GM23248 (cell line): ENCODE results near the gene CCDC157. TPM values are rescaled to one million over a fixed set of nuclear protein-coding genes. Genes with fewer than 3 reads are reported as not detected.

Experiments used
- DNase-seq: peaks from one replicate; pipeline ENCODE4 v3.0.0-alpha.2; 2015
- H2AFZ ChIP-seq: fragments of 200-600 bp; sonication (generic); 2 replicates; pipeline ENCODE4 v1.6.1; 2016; ENCODE audit warnings: antibody characterized with exemption
- H3F3A ChIP-seq: fragments of 200-600 bp; sonication (generic); 2 replicates; pipeline ENCODE4 v1.6.1; 2016; ENCODE audit warnings: mild to moderate bottlenecking, antibody characterized with exemption, mixed run types; ENCODE audit not compliant: insufficient read depth
- H3K27ac ChIP-seq: fragments of 200-600 bp; sonication (generic); 2 replicates; pipeline ENCODE4 v1.5.1; 2016; ENCODE audit warnings: mild to moderate bottlenecking
- H3K27me3 ChIP-seq: fragments of 200-600 bp; sonication (generic); replicated peaks from 2 replicates; pipeline ENCODE4 v1.6.1; 2016; ENCODE audit warnings: mild to moderate bottlenecking; ENCODE audit not compliant: insufficient read depth
- H3K36me3 ChIP-seq: fragments of 200-600 bp; sonication (generic); 2 replicates; pipeline ENCODE4 v1.6.1; 2016; ENCODE audit warnings: low read depth, mild to moderate bottlenecking
- H3K4me1 ChIP-seq: fragments of 200-600 bp; sonication (generic); 2 replicates; pipeline ENCODE4 v1.6.1; 2016; ENCODE audit warnings: mild to moderate bottlenecking; ENCODE audit not compliant: insufficient read depth
- H3K4me2 ChIP-seq: fragments of 200-600 bp; sonication (generic); one replicate; pipeline ENCODE4 v1.6.1; 2016; ENCODE audit warnings: mild to moderate bottlenecking; ENCODE audit not compliant: unreplicated experiment
- H3K4me3 ChIP-seq: fragments of 200-600 bp; sonication (generic); 2 replicates; pipeline ENCODE4 v1.5.1; 2016; ENCODE audit warnings: mild to moderate bottlenecking
- H3K79me2 ChIP-seq: fragments of 200-600 bp; sonication (generic); 2 replicates; pipeline ENCODE4 v1.6.1; 2016; ENCODE audit warnings: mild to moderate bottlenecking; ENCODE audit not compliant: insufficient read depth
- H3K9ac ChIP-seq: fragments of 200-600 bp; sonication (generic); 2 replicates; pipeline ENCODE4 v1.6.1; 2016; ENCODE audit warnings: mild to moderate bottlenecking
- H3K9me2 ChIP-seq: fragments of 200-600 bp; sonication (generic); 2 replicates; pipeline ENCODE4 v1.6.1; 2016; ENCODE audit warnings: mixed run types, mild to moderate bottlenecking, moderate library complexity; ENCODE audit not compliant: insufficient read depth
- H3K9me3 ChIP-seq: fragments of 200-600 bp; sonication (generic); one replicate; pipeline ENCODE4 v1.6.1; 2017; ENCODE audit warnings: low read depth
- H4K20me1 ChIP-seq: fragments of 200-600 bp; sonication (generic); 2 replicates; pipeline ENCODE4 v1.6.0; 2016; ENCODE audit not compliant: insufficient read depth
- EZH2 ChIP-seq: fragments of 200-600 bp; sonication (generic); IDR thresholded peaks from 2 replicates; pipeline ENCODE4 v1.6.1; 2018; ENCODE audit warnings: antibody characterized with exemption, mild to moderate bottlenecking; ENCODE audit not compliant: insufficient read depth, poor library complexity, severe bottlenecking
- EZH2phosphoT487 ChIP-seq: fragments of 200-600 bp; sonication (generic); IDR thresholded peaks from 2 replicates; pipeline ENCODE4 v1.6.1; 2018; ENCODE audit warnings: antibody characterized with exemption, moderate library complexity, mild to moderate bottlenecking, low read depth; ENCODE audit not compliant: insufficient read depth
- WGBS, 2 experiments: methylation state at CpG; one replicate each; pipeline ENCODE4 v1.1.6; 2015 to 2017; ENCODE audit warnings: low lambda C conversion rate in 2 of 2, low coverage in 1 of 2; ENCODE audit errors: missing lambda C conversion rate in 2 of 2; 5-methylcytosine and 5-hydroxymethylcytosine counted together
- in situ Hi-C: fragments of 300-500 bp; cut with MboI; formaldehyde crosslinking; loops from 2 replicates; pipeline ENCODE4 v1.15.0; 2020
- polyA plus RNA-seq: library from polyadenylated mRNA; unstranded; fragments of >200 nt; fragmentation: Nextera tagmentation; extraction: Ambion mirVana; gene quantifications from 2 replicates; pipeline ENCODE4 v1.2.1, GENCODE V29; 2016
- total RNA-seq: library from RNA; depleted of rRNA; stranded (reverse); fragments of >200 nt; shearing (Covaris generic); gene quantifications from 2 replicates; pipeline ENCODE4 v1.2.3, GENCODE V29; 2014; rRNA removed

Gene CCDC157
- 5.0 and 9.2 TPM in 2 replicates for total RNA-seq
- 2.5 and 2.7 TPM in 2 replicates for polyA plus RNA-seq

- DNase-seq: peak; percentile 98
- H3K9me3 ChIP-seq: no peaks in the 10 kb centered on the region
- peak within 1 kb of the TSS; percentile 99 for H3K4me2 ChIP-seq
- peaks cover 17% of the 10 kb centered on the region; the same call in 1 of the 2 replicates for H3K4me1 ChIP-seq
- H4K20me1 ChIP-seq: no peaks in the 10 kb centered on the region
- H3K9ac ChIP-seq: peak within 1 kb of the TSS; percentile 90
- peaks cover 11% of the 10 kb centered on the region for H3K36me3 ChIP-seq
- in situ Hi-C loops: no loop called here
- H3K79me2 ChIP-seq: peaks cover 49% of the 10 kb centered on the region
- H3K4me3 ChIP-seq: peak within 1 kb of the TSS; percentile 85
- H3K27ac ChIP-seq: peak within 1 kb of the TSS; percentile 82
- WGBS, 2 experiments: 1% methylated on average over 46 to 59 of the region's 91 CpGs
- H3K27me3 ChIP-seq: no peaks in the 10 kb centered on the region
- H3K9me2 ChIP-seq: no peaks in the 10 kb centered on the region
- H2AFZ ChIP-seq: peak within 1 kb of the TSS; percentile 96
- no peaks in the 10 kb centered on the region for H3F3A ChIP-seq
- TF ChIP-seq EZH2: no peak
- no peak for TF ChIP-seq EZH2phosphoT487
These were observed at the start of gene CCDC157, which contains the start of gene SF3A1 for GRCh38 chr22:30356449-30357235. CCDC157 (plus strand) TSS chr22:30357007; CDS start chr22:30366001, 8,994 bp downstream. SF3A1 (minus strand) TSS chr22:30356894; CDS start chr22:30356792, 102 bp downstream.

DNA sequence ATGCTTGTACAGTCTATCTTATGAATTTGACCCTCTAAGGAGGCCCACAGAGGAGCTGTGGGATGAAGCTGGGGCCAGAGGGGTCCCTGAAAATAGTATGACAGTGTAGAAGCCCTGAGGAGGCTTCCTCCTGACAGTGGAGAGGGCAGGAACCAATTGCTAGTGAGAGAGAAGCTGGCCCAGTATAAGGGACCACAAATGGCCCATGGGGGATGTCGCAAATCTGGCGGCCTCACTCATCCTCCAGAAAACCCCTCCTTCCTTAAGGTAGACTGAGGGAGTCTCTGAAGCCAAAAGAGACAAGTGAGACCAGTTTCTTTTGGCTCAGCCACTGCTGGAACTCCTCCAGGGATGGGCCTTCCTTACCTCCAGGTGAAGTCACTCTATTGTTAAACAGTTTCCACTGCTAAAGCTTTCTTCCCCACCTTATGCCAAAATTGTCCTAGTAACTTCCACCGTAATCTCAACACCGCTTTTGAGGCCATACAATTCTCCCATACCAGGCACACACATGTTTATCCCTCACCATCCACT, 49.7 kb upstream of the CCDC157 start:
- peaks cover 12% of the 10 kb centered on the region; the same call in 1 of the 2 replicates for H4K20me1 ChIP-seq

GRCh38 chr22:30308093-30308492, 48.7 kb upstream of the CCDC157 start:
- Histone ChIP-seq H3K9me2 (no peaks in the 10 kb centered on the region), H4K20me1 (peaks cover 17% of the 10 kb centered on the region), H3K9ac (no peak overlapping the region), H3F3A (peaks cover 37% of the 10 kb centered on the region), H3K27me3 (no peaks in the 10 kb centered on the region), H3K27ac (no peak overlapping the region), H3K79me2 (peaks cover 84% of the 10 kb centered on the region), H3K36me3 (no peaks in the 10 kb centered on the region), H3K4me1 (peaks cover 61% of the 10 kb centered on the region), H3K9me3 (no peaks in the 10 kb centered on the region), H3K4me3 (no peak overlapping the region), H2AFZ (no peak overlapping the region), H3K4me2 (no peak overlapping the region)
- TF ChIP-seq EZH2phosphoT487: no peak
- TF ChIP-seq EZH2: no peak
- no peak for DNase-seq
- in situ Hi-C loops: no loop called here
- whole genome bisulfite sequencing, 2 experiments: 68 to 78% methylated on average over 2 of the region's 2 CpGs

More for the DNA sequence above, 49.7 kb upstream of the CCDC157 start:
- Histone ChIP-seq H3K27me3 (no peaks in the 10 kb centered on the region), H3K9me3 (no peaks in the 10 kb centered on the region), H3K36me3 (no peaks in the 10 kb centered on the region), H3K9ac (no peak overlapping the region), H3K79me2 (peaks cover 80% of the 10 kb centered on the region), H3K4me1 (peaks cover 61% of the 10 kb centered on the region), H3K4me2 (no peak overlapping the region), H3F3A (peaks cover 27% of the 10 kb centered on the region), H2AFZ (no peak overlapping the region), H3K9me2 (no peaks in the 10 kb centered on the region), H3K27ac (no peak overlapping the region), H3K4me3 (no peak overlapping the region)
- WGBS, 2 experiments: 99 to 100% methylated on average over 4 of the region's 4 CpGs
- DNase-seq: no peak
- TF ChIP-seq EZH2: no peak
- no peak for TF ChIP-seq EZH2phosphoT487
- in situ Hi-C loops: no loop called here

GRCh38 chr22:30308518-30309230, 48.1 kb upstream of the CCDC157 start:
- Histone ChIP-seq H3K4me3 (no peak overlapping the region), H4K20me1 (peaks cover 17% of the 10 kb centered on the region), H3K27ac (no peak overlapping the region), H3K9ac (no peak overlapping the region), H3K4me2 (no peak overlapping the region), H3K9me2 (no peaks in the 10 kb centered on the region), H3K79me2 (peaks cover 81% of the 10 kb centered on the region), H2AFZ (no peak overlapping the region), H3F3A (peaks cover 37% of the 10 kb centered on the region), H3K4me1 (peaks cover 61% of the 10 kb centered on the region), H3K27me3 (no peaks in the 10 kb centered on the region), H3K36me3 (no peaks in the 10 kb centered on the region), H3K9me3 (no peaks in the 10 kb centered on the region)
- in situ Hi-C loops: no loop called here
- 50 to 56% methylated on average over 5 of the region's 5 CpGs for WGBS, 2 experiments
- peak; percentile 63 for DNase-seq
- TF ChIP-seq EZH2 (no peak), EZH2phosphoT487 (no peak)
